IPS-18c (cell line): ENCODE results near the gene ECHS1.

Source experiments
- H3K4me3 ChIP-seq: 2 replicates; pipeline ENCODE4 v1.7.0; 2013; ENCODE audit warnings: low read depth, mild to moderate bottlenecking, low read length, moderate library complexity; ENCODE audit not compliant: insufficient read depth
- H3K9me3 ChIP-seq: one replicate; pipeline ENCODE4 v1.6.1; 2013; ENCODE audit warnings: mild to moderate bottlenecking, low read length, moderate library complexity; ENCODE audit not compliant: control insufficient read depth, insufficient read depth

The ECHS1 gene

GRCh38 chr10:133366130-133366478 lies 7.0 kb downstream of the ECHS1 start:
- Histone ChIP-seq H3K4me3 (no peak overlapping the region), H3K9me3 (no peaks in the 10 kb centered on the region)

DNA sequence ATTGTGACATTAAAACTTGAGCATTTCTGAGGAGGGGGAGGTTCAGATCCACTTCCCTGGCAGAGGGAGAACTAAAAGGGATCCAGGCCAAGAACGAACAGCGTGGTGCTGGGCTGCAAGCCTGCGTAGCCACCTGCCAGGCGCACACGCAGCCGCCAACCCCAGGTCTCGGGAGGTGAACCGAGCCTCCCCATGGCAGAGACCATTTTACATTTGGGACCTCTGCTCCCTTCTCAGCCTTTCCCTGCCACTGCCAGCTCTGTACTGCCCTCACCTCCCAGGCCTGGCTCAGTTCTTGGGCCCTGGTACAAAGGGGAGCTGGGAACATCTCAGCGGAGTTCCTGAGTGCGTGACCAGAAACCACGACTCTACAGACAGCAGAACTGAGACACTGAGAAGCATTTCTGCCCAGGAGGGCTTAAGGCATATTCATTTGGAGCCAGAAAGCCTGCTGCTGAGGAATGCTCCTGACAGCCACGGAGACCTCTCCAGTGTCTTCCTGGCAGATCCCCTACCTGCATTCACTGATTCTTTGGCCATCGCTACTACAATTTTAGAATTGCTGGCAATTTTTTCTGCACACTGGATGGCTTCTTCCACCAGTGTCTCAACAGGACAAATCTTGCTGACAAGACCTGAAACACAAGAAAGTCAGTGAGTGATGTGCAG lies 7.6 kb downstream of the ECHS1 start:
- Histone ChIP-seq H3K9me3 (no peaks in the 10 kb centered on the region), H3K4me3 (no peak overlapping the region)

- Histone ChIP-seq H3K9me3 (no peaks in the 10 kb centered on the region), H3K4me3 (no peak overlapping the region)
These were observed 8.3 kb downstream of the ECHS1 start for GRCh38 chr10:133364645-133365431.

GRCh38 chr10:133362846-133363245 lies 10.3 kb downstream of the ECHS1 start:
- no peak overlapping the region for H3K4me3 ChIP-seq
- no peaks in the 10 kb centered on the region for H3K9me3 ChIP-seq

- Histone ChIP-seq H3K9me3 (no peaks in the 10 kb centered on the region), H3K4me3 (no peak overlapping the region)
These were observed 11.2 kb downstream of the ECHS1 start for GRCh38 chr10:133361773-133362441.

DNA sequence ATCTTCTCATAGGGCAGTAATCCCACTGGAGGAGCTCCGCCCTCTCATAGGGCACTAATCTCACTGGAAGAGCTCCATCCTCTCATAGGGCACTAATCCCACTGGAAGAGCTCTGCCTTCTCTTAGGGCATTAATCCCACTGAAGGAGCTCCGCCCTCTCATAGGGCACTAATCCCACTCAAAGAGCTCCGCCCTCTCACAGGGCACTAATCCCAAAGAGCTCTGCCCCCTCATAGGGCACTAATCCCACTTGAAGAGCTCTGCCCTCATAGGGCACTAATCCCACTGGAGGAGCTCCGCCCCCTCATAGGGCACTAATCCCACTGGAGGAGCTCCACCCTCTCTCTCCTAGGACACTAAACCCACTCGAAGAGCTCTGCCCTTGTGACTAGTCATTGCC lies 11.9 kb downstream of the ECHS1 start:
- Histone ChIP-seq H3K9me3 (peaks cover 2% of the 10 kb centered on the region), H3K4me3 (no peak overlapping the region)

DNA sequence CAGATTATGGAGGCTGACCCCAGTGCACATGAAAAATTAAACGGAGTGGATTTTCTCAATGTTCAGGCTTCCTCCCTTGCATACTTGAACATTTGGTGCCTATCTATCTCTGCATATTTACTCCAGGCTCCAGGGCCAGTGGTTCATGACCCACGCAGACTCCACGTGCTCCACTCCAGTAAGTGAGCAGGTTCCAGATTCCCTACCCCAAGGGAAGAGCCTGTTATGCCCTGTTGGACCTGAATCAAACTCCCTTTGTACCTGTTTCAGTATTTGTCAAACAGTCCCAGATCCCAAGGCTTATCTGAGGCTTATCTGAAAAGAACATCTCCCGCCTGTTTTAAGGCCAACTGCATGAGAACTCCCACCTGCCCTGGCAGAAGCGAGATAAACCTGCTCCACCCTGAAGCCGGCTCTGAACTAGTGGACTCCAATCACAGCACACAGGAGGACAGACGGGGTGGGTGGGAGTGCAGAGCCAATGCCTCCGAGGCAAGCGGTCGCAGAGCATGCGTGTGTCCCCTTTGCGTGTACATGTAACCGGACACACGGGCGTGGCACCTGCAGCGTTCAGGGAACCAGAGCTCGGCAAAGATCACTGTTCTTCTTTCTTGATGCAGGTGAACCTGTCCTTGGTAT lies 13.1 kb downstream of the ECHS1 start:
- H3K4me3 ChIP-seq = no peak overlapping the region
- peaks cover 2% of the 10 kb centered on the region for H3K9me3 ChIP-seq

GRCh38 chr10:133359554-133359971 lies 13.6 kb downstream of the ECHS1 start:
- H3K4me3 ChIP-seq = no peak overlapping the region
- H3K9me3 ChIP-seq = peaks cover 2% of the 10 kb centered on the region

- peaks cover 2% of the 10 kb centered on the region for H3K9me3 ChIP-seq
- no peak overlapping the region for H3K4me3 ChIP-seq
These were observed 14.2 kb downstream of the ECHS1 start for GRCh38 chr10:133358925-133359310.

- H3K9me3 ChIP-seq = peaks cover 2% of the 10 kb centered on the region
- H3K4me3 ChIP-seq = no peak overlapping the region
These were observed 14.8 kb downstream of the ECHS1 start for GRCh38 chr10:133358162-133358924.

DNA sequence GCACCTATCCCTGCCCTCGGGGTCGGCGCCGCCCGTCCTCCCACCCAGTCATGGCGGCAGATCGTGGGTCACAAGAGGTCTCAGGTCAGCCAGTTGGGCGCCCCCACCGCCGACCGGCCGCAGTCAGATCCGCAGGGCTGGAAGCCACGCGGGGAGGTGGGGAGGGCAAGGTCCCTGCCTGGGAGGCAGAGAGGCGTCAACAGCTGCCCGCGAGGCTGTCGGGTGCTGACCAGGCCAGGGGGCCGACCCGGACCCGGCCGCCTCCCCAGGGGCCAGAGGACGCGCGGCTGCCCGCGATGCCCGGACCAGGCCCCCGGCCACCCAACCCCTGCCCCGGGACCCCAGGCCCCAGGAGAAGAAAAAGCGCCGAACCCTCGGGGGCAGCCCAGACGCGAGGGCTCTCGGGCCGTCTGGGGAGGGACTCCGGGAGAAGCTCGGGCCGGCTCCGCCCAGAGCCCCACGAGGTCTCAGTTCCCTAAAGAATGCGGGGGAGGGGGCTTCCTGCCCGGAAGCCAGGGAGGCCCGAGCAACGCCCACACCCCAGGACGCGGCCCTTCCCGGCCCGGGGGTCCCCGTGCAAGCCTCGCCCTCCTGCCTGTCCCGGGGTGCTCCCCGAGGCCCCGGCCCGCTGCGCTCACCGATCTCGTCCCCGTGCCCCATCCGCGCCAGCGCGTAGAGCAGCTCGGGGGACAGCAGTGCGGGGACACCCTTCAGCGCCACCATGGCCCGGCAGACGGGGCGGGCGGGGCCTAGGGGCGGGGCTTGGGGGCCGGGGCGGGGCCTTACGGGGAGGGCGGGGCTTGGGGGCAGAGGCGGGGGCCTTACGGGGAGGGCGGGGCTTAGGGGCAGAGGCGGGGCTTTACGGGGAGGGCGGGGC lies 15.6 kb downstream of the ECHS1 start, which contains the start of gene FUOM:
Gene FUOM, minus strand, starts transcription at position 735 of the 877 bp plus-strand sequence. Its CDS starts 12 bp downstream, at position 723.
- Histone ChIP-seq H3K9me3 (peaks cover 2% of the 10 kb centered on the region), H3K4me3 (peak within 1 kb of the TSS; percentile 77)

DNA sequence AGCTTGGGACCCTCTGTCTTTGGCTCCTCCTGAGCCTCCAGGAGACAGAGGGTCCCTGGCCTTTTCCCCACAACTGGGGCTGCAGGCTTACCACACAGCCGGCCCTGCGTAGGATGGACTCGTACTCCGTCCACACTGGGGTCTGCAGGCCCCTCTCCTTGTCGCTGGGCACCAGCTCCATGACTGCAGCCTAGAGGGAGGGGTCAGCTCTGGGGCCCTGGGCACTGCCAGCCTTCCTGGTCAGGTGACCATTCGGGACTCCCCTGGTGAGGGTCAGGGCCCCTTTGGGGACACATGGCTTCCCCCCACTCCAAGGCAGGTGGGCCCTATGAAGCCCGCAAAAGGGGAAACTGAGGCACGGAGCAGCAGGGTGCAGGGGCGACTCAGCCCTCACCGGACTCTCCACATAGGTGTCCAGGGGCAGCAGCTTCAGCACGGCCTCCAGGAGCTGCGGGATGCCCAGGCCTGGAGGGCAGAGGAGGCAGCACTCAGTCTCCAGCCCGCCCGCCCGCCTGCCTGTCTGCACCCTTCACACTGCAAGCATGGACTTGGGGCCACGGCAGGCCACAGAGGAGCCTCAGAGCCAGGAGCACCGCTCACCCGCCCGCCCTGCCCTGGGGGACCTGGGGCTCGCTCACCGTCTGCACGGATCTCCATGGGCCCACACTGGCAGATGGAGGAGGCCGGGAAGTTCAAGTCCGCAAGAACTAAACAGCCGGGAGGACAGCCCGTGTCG lies 16.4 kb downstream of the ECHS1 start:
- peaks cover 2% of the 10 kb centered on the region for H3K9me3 ChIP-seq
- H3K4me3 ChIP-seq = peak overlapping the region; percentile 77

DNA sequence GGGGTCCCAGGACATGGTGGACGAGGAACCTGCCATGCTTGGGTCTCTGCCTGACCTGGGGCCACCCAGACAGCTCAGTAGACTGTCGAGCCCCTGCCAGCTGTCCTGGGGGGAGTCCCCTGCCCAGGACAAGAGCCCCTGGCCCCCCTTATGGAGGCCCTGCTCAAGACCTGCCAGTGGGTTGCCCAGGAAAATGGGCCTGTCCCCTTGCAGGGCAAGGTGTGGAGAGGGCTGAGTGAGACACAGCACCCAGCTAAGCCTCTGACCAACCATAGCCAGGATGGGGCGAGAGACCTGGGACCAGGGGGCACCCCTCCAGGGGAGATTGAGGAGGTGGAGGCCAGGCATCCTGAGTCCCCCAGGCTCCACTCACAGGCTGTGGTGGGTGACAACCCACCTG lies 17.2 kb downstream of the ECHS1 start:
- Histone ChIP-seq H3K4me3 (no peak overlapping the region; the same call in 1 of the 2 replicates), H3K9me3 (peaks cover 2% of the 10 kb centered on the region)

- Histone ChIP-seq H3K4me3 (no peak overlapping the region), H3K9me3 (peaks cover 2% of the 10 kb centered on the region)
These were observed 17.9 kb downstream of the ECHS1 start for GRCh38 chr10:133355266-133355665.

- Histone ChIP-seq H3K9me3 (peaks cover 2% of the 10 kb centered on the region), H3K4me3 (no peak overlapping the region)
These were observed 18.4 kb downstream of the ECHS1 start for GRCh38 chr10:133354672-133355240.
